GM23248 (cell line): ENCODE measurements around the gene TENM3.

Source experiments
- EZH2 ChIP-seq: fragments of 200-600 bp; sonication (generic); IDR thresholded peaks from 2 replicates; pipeline ENCODE4 v1.6.1; 2018; ENCODE audit warnings: antibody characterized with exemption, mild to moderate bottlenecking; ENCODE audit not compliant: insufficient read depth, poor library complexity, severe bottlenecking
- EZH2phosphoT487 ChIP-seq: fragments of 200-600 bp; sonication (generic); IDR thresholded peaks from 2 replicates; pipeline ENCODE4 v1.6.1; 2018; ENCODE audit warnings: antibody characterized with exemption, moderate library complexity, mild to moderate bottlenecking, low read depth; ENCODE audit not compliant: insufficient read depth

DNA sequence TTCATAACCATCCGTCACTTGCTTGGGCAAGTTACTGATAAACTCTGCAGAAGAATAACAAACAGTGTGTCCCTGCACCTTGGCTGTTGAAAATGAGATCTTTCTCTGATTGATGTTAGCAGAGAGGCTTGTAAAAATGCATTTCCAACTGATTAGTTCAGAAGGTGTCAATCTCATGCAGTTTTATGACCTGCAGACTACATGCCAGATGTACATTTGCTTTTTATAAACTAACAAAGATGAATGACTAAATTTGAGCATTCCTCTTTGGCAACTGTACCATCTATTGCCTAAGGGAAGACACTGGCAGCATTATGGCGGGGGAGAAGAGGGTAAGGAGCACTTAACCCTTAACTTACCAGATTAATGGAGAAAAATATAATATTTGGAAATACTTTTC, 481.2 kb downstream of the TENM3 start:
- TF ChIP-seq EZH2phosphoT487 = no peak
- TF ChIP-seq EZH2 = no peak
